HAP-1 (cell line): ENCODE results near the gene EPOP.

Experiments
- DNase-seq, 2 experiments: peaks; one replicate each; pipeline ENCODE4 v3.0.0-alpha.2; 2016 to 2020; ENCODE audit warnings: low spot score in 2 of 2
- H3K27me3 ChIP-seq: fragments of 250-450 bp; sonication (Bioruptor Pico); 2 replicates; pipeline ENCODE4 v1.5.1; 2020; ENCODE audit warnings: low read depth, mild to moderate bottlenecking, moderate library complexity
- H3K36me3 ChIP-seq: fragments of 250-450 bp; sonication (Bioruptor Pico); replicated peaks from 2 replicates; pipeline ENCODE4 v1.5.1; 2020; ENCODE audit warnings: mild to moderate bottlenecking
- H3K4me1 ChIP-seq: fragments of 250-450 bp; sonication (Bioruptor Pico); 2 replicates; pipeline ENCODE4 v1.5.1; 2020; ENCODE audit warnings: mild to moderate bottlenecking
- H3K4me3 ChIP-seq: fragments of 250-450 bp; sonication (Bioruptor Pico); 2 replicates; pipeline ENCODE4 v1.5.1; 2020; ENCODE audit warnings: mild to moderate bottlenecking, moderate library complexity
- H3K9me3 ChIP-seq: fragments of 250-450 bp; sonication (Bioruptor Pico); 2 replicates; pipeline ENCODE4 v1.5.1; 2020; ENCODE audit warnings: mild to moderate bottlenecking, moderate library complexity
- in situ Hi-C: fragments of 300-500 bp; cut with MboI; formaldehyde crosslinking; loops from 3 replicates; pipeline ENCODE4 v1.14.3; 2020; ENCODE audit warnings: low sequenced_read_pairs, inconsistent platforms, mixed read lengths

The EPOP gene

GRCh38 chr17:38710604-38710962 is 35.8 kb upstream of the EPOP start:
- no peak for DNase-seq
- Histone ChIP-seq H3K4me1 (no peaks in the 10 kb centered on the region; the same call in 1 of the 2 replicates), H3K27me3 (no peaks in the 10 kb centered on the region), H3K9me3 (no peaks in the 10 kb centered on the region), H3K4me3 (no peak overlapping the region), H3K36me3 (peaks cover 48% of the 10 kb centered on the region)
- in situ Hi-C loops, result no loop called here

- no peak for DNase-seq
- Histone ChIP-seq H3K4me1 (no peaks in the 10 kb centered on the region; the same call in 1 of the 2 replicates), H3K36me3 (peaks cover 47% of the 10 kb centered on the region), H3K27me3 (no peaks in the 10 kb centered on the region), H3K4me3 (no peak overlapping the region), H3K9me3 (no peaks in the 10 kb centered on the region)
- in situ Hi-C loops, result no loop called here
These were observed 35.3 kb upstream of the EPOP start for GRCh38 chr17:38709864-38710603.

- Histone ChIP-seq H3K36me3 (peaks cover 45% of the 10 kb centered on the region), H3K27me3 (no peaks in the 10 kb centered on the region), H3K4me3 (no peak overlapping the region), H3K9me3 (no peaks in the 10 kb centered on the region), H3K4me1 (no peaks in the 10 kb centered on the region; the same call in 1 of the 2 replicates)
- in situ Hi-C loops, result no loop called here
- no peak for DNase-seq
These were observed 34.5 kb upstream of the EPOP start for GRCh38 chr17:38709104-38709820.

GRCh38 chr17:38707678-38708351 is 33.1 kb upstream of the EPOP start:
- H3K36me3 ChIP-seq, result peaks cover 33% of the 10 kb centered on the region
- no peaks in the 10 kb centered on the region for H3K9me3 ChIP-seq
- no peaks in the 10 kb centered on the region for H3K27me3 ChIP-seq
- H3K4me1 ChIP-seq, result peaks cover 3% of the 10 kb centered on the region
- H3K4me3 ChIP-seq, result no peak overlapping the region
- in situ Hi-C loops, result no loop called here
- no peak for DNase-seq

GRCh38 chr17:38706505-38707216 is 31.9 kb upstream of the EPOP start:
- Histone ChIP-seq H3K4me3 (peak overlapping the region; percentile 81), H3K27me3 (no peaks in the 10 kb centered on the region), H3K4me1 (peaks cover 3% of the 10 kb centered on the region), H3K9me3 (no peaks in the 10 kb centered on the region), H3K36me3 (peaks cover 23% of the 10 kb centered on the region)
- in situ Hi-C loops, result no loop called here
- DNase-seq, result peak in 1 of 2 experiments; percentile 48

- H3K4me1 ChIP-seq, result peaks cover 3% of the 10 kb centered on the region
- no peaks in the 10 kb centered on the region for H3K27me3 ChIP-seq
- DNase-seq, result peak; percentile 84
- in situ Hi-C loops, result no loop called here
- peak overlapping the region; percentile 81 for H3K4me3 ChIP-seq
- H3K9me3 ChIP-seq, result no peaks in the 10 kb centered on the region
- H3K36me3 ChIP-seq, result peaks cover 18% of the 10 kb centered on the region
These were observed 31.2 kb upstream of the EPOP start for GRCh38 chr17:38705803-38706504.

GRCh38 chr17:38705523-38705802 is 30.7 kb upstream of the EPOP start:
- Histone ChIP-seq H3K4me1 (peaks cover 3% of the 10 kb centered on the region), H3K27me3 (no peaks in the 10 kb centered on the region), H3K4me3 (peak overlapping the region; percentile 81), H3K9me3 (no peaks in the 10 kb centered on the region), H3K36me3 (peaks cover 16% of the 10 kb centered on the region)
- in situ Hi-C loops, result no loop called here
- DNase-seq, result peak in 1 of 2 experiments; percentile 29

- Histone ChIP-seq H3K9me3 (no peaks in the 10 kb centered on the region), H3K4me1 (peaks cover 3% of the 10 kb centered on the region), H3K4me3 (peak within 1 kb of the TSS; percentile 81), H3K27me3 (no peaks in the 10 kb centered on the region), H3K36me3 (peaks cover 12% of the 10 kb centered on the region)
- peak; percentile 78 to 86 for DNase-seq
- in situ Hi-C loops, result no loop called here
These were observed 30.1 kb upstream of the EPOP start, which contains the start of gene MLLT6 for GRCh38 chr17:38704606-38705522. Gene MLLT6, plus strand, starts transcription at chr17:38705273. Its CDS starts 360 bp downstream, at chr17:38705633.

- H3K36me3 ChIP-seq, result peaks cover 3% of the 10 kb centered on the region
- H3K9me3 ChIP-seq, result no peaks in the 10 kb centered on the region
- no peaks in the 10 kb centered on the region for H3K27me3 ChIP-seq
- in situ Hi-C loops, result no loop called here
- DNase-seq, result peak; percentile 92 to 97
- H3K4me1 ChIP-seq, result peaks cover 3% of the 10 kb centered on the region
- peak overlapping the region; percentile 81 for H3K4me3 ChIP-seq
These were observed 29.2 kb upstream of the EPOP start for GRCh38 chr17:38703742-38704605.

- Histone ChIP-seq H3K4me1 (peaks cover 3% of the 10 kb centered on the region), H3K27me3 (no peaks in the 10 kb centered on the region), H3K9me3 (no peaks in the 10 kb centered on the region), H3K4me3 (peak overlapping the region; percentile 81), H3K36me3 (no peaks in the 10 kb centered on the region; the same call in none of the 2 replicates)
- DNase-seq, result peak in 1 of 2 experiments; percentile 51
- in situ Hi-C loops, result no loop called here
These were observed 28.4 kb upstream of the EPOP start for GRCh38 chr17:38702916-38703741.
